Hypothalamus (tissue), 51 donors: Measurements from ENCODE around the gene SMURF1.

Experiments
- DNase-seq, 51 donors: peaks; one replicate each; lab custom pipeline; 2025; lab: John Stamatoyannopoulos, UW

SMURF1 gene

GRCh38 chr7:99141841-99142726 is 1.8 kb downstream of the SMURF1 start:
- DNase-seq: peak in 43 of 51 donors; percentile 25 to 79 (median 44)

GRCh38 chr7:99141334-99141733 is 2.6 kb downstream of the SMURF1 start:
- DNase-seq: no peak

- no peak for DNase-seq
These were observed 3.1 kb downstream of the SMURF1 start for GRCh38 chr7:99140813-99141212.

GRCh38 chr7:99139036-99139435 is 4.9 kb downstream of the SMURF1 start:
- no peak for DNase-seq

GRCh38 chr7:99137411-99138180 is 6.3 kb downstream of the SMURF1 start:
- peak in 9 of 51 donors; percentile 6 to 45 (median 18) for DNase-seq

GRCh38 chr7:99135938-99136337 is 8.0 kb downstream of the SMURF1 start:
- DNase-seq: no peak

GRCh38 chr7:99133766-99134564 is 9.9 kb downstream of the SMURF1 start:
- no peak for DNase-seq

- no peak for DNase-seq
These were observed 11.2 kb downstream of the SMURF1 start for GRCh38 chr7:99132595-99133321.

- DNase-seq: no peak
These were observed 12.6 kb downstream of the SMURF1 start for GRCh38 chr7:99131290-99131689.

GRCh38 chr7:99129536-99129935 is 14.4 kb downstream of the SMURF1 start:
- DNase-seq: no peak

- DNase-seq: no peak
These were observed 14.9 kb downstream of the SMURF1 start for GRCh38 chr7:99129001-99129400.

GRCh38 chr7:99128076-99128950 is 15.6 kb downstream of the SMURF1 start:
- no peak for DNase-seq

GRCh38 chr7:99127636-99128035 is 16.3 kb downstream of the SMURF1 start:
- DNase-seq: no peak

- DNase-seq: peak in 1 of 51 donors; percentile 31
These were observed 16.9 kb downstream of the SMURF1 start for GRCh38 chr7:99126921-99127553.

GRCh38 chr7:99125505-99125865 is 18.4 kb downstream of the SMURF1 start:
- no peak for DNase-seq

GRCh38 chr7:99124751-99125504 is 19.0 kb downstream of the SMURF1 start:
- no peak for DNase-seq

GRCh38 chr7:99124236-99124635 is 19.7 kb downstream of the SMURF1 start:
- peak in 1 of 51 donors; percentile 16 for DNase-seq

GRCh38 chr7:99123571-99124033 is 20.3 kb downstream of the SMURF1 start:
- DNase-seq: no peak
